ENCODE data around the gene ARV1. TPM values are rescaled to one million over a fixed set of nuclear protein-coding genes. Genes with fewer than 3 reads are reported as not detected.
A peak's percentile ranks its signal among the peaks of the same experiment; 100 is the strongest.

Gene ARV1
- polyA plus RNA-seq, 2 of the 4 experiments (the other 2 are of a cell fraction) = 31.2 to 50.0 TPM

DNA sequence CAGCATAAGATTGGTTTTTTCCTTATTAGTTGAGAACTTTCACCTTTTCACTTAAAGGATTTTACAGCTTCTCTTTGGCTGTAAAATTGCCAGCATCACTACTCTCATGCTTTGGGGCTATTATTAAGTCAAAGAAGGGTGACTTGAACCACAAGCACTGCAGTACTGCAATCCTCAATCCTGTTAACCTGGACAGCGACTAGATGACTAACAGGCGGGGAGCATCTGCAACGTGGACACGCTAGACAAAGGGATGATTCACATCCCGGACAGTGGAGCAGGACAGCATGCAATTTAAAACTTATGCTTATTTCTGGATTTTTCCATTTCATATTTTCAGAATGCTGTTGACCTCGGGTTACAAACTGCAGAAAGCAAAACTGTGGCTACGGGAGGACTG is 8.1 kb downstream of the ARV1 start:
- H3K4me1 ChIP-seq = peaks cover 12% of the 10 kb centered on the region
- ATAC-seq (peak; percentile 86 to 93), FAIRE-seq (no peak), DNase-seq (ENCODE audit: low read depth in 1 of 2, low spot score in 1 of 2) (peak; percentile 38)
- 34% methylated on average over 7 of the region's 7 CpGs for WGBS (ENCODE audit: missing lambda C conversion rate)
- H3K4me2 ChIP-seq = peak overlapping the region; percentile 48
- no peak overlapping the region for H3K4me3 ChIP-seq
- H3K9me3 ChIP-seq = no peaks in the 10 kb centered on the region
- H3K27ac ChIP-seq = peak overlapping the region in 1 of 2 experiments; percentile 50; a peak in 3 of 6 replicates
- no peak for TF ChIP-seq HEYL (CRISPR knock-in tag; IDR thresholded peaks at IDR 0.05)
- ChIA-PET POLR2A (no interaction called here), CTCF (no interaction called here)

DNA sequence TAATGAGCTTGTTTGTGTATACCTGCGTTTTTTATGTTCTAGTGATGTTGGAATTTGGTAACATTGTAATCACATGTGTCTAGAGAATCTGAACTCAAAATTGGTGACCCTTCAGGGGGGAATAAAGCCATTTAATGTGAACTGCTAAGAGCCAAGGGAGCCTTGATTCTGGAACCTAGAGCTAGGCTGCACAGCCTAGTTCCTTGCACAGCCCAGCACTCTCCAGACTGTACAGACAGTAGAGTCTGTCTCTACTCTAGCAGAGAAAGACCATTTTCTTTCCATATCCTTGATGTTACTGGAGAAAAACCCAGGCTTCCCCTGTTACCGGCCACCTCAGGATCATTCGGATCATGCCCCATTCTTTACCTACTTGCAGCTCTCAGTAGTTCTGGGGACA is 8.6 kb downstream of the ARV1 start:
- peak overlapping the region; percentile 48 for H3K4me2 ChIP-seq
- H3K27ac ChIP-seq = peak overlapping the region in 1 of 2 experiments; percentile 50; a peak in 3 of 6 replicates
- TF ChIP-seq FOXS1 (CRISPR knock-in tag; IDR thresholded peaks at IDR 0.05) (no peak), CBX2 (IDR thresholded peaks at IDR 0.05; ENCODE audit: borderline replicate concordance, low read depth) (no peak), RFX5 (IDR thresholded peaks at IDR 0.05) (no peak), RNF2 (IDR thresholded peaks at IDR 0.05; ENCODE audit: borderline replicate concordance, low read depth) (no peak), EP300 (IDR thresholded peaks at IDR 0.05) (no peak), ZNF302 (CRISPR knock-in tag; IDR thresholded peaks at IDR 0.05) (no peak), HDAC2 (IDR thresholded peaks at IDR 0.05) (no peak), JUN (IDR thresholded peaks at IDR 0.05) (no peak), CBX8 (IDR thresholded peaks at IDR 0.05) (no peak)
- TF ChIP-seq, protein P1, sequence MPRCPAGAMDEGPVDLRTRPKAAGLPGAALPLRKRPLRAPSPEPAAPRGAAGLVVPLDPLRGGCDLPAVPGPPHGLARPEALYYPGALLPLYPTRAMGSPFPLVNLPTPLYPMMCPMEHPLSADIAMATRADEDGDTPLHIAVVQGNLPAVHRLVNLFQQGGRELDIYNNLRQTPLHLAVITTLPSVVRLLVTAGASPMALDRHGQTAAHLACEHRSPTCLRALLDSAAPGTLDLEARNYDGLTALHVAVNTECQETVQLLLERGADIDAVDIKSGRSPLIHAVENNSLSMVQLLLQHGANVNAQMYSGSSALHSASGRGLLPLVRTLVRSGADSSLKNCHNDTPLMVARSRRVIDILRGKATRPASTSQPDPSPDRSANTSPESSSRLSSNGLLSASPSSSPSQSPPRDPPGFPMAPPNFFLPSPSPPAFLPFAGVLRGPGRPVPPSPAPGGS (IDR thresholded peaks at IDR 0.05) = no peak
- TF ChIP-seq, protein P2, sequence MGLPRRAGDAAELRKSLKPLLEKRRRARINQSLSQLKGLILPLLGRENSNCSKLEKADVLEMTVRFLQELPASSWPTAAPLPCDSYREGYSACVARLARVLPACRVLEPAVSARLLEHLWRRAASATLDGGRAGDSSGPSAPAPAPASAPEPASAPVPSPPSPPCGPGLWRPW (IDR thresholded peaks at IDR 0.05) = no peak
- TF ChIP-seq, protein P3, sequence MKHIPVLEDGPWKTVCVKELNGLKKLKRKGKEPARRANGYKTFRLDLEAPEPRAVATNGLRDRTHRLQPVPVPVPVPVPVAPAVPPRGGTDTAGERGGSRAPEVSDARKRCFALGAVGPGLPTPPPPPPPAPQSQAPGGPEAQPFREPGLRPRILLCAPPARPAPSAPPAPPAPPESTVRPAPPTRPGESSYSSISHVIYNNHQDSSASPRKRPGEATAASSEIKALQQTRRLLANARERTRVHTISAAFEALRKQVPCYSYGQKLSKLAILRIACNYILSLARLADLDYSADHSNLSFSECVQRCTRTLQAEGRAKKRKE (CRISPR knock-in tag; IDR thresholded peaks at IDR 0.05; ENCODE audit: low read depth) = no peak
- TF ChIP-seq, protein P4, sequence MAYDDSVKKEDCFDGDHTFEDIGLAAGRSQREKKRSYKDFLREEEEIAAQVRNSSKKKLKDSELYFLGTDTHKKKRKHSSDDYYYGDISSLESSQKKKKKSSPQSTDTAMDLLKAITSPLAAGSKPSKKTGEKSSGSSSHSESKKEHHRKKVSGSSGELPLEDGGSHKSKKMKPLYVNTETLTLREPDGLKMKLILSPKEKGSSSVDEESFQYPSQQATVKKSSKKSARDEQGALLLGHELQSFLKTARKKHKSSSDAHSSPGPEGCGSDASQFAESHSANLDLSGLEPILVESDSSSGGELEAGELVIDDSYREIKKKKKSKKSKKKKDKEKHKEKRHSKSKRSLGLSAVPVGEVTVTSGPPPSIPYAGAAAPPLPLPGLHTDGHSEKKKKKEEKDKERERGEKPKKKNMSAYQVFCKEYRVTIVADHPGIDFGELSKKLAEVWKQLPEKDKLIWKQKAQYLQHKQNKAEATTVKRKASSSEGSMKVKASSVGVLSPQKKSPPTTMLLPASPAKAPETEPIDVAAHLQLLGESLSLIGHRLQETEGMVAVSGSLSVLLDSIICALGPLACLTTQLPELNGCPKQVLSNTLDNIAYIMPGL (CRISPR knock-in tag; IDR thresholded peaks at IDR 0.05; ENCODE audit: borderline replicate concordance) = no peak
- FAIRE-seq (no peak), DNase-seq (ENCODE audit: low read depth in 1 of 2, low spot score in 1 of 2) (no peak), ATAC-seq (peak; percentile 43 to 60; a peak in 3 of 6 replicates)
- no peaks in the 10 kb centered on the region for H3K9me3 ChIP-seq
- H3K4me3 ChIP-seq = no peak overlapping the region
- ChIA-PET POLR2A (no interaction called here), CTCF (interaction anchor here (3.3 kb wide), 1 partner anchor 9 kb away, joined by 14 read pairs; the partner anchor contains the start of genes ARV1 and TTC13)
- WGBS (ENCODE audit: missing lambda C conversion rate) = 85% methylated on average over 3 of the region's 3 CpGs
- H3K4me1 ChIP-seq = peaks cover 12% of the 10 kb centered on the region

DNA sequence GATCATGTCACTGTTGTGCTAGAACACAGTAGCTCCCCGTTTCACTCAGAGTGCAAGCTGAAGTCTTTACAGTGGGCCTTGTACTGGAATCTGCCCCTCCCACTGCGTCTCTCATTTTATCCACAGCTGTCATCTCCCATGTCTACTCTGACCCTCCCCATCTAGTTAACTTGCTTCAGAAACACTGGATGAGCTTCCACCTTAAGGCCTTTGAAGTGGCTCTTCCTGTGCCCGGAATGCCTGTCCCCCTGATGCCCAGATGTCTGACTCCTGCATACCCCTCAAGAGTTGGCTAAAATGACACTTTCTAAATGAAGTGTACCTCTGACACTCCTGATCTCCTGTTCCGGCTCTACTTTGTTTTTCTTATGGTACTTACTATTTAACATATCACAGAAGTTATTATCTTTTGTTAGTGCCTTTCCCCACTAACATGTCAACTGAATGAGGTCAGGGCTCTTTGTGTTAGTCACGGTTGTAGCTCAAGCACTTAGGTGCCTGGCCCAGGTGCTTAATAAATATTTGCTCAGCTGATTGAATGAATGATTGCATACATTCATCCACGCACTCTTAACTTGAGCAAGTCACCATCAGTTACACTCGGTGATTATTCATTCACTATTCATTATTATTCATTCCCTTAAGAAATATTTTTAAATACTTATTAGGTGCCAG is 13.3 kb downstream of the ARV1 start:
- FAIRE-seq (no peak), ATAC-seq (no peak), DNase-seq (ENCODE audit: low read depth in 1 of 2, low spot score in 1 of 2) (no peak)
- POLR2A ChIA-PET = no interaction called here
- no peak overlapping the region for H3K4me2 ChIP-seq
- no peak overlapping the region for H3K4me3 ChIP-seq
- 83% methylated on average over 7 of the region's 7 CpGs for WGBS (ENCODE audit: missing lambda C conversion rate)
- no peaks in the 10 kb centered on the region for H3K9me3 ChIP-seq
- CTCF ChIA-PET = no interaction called here
- no peak overlapping the region for H3K27ac ChIP-seq
- peaks cover 5% of the 10 kb centered on the region for H3K4me1 ChIP-seq
- no peak for TF ChIP-seq NFE2L2 (conservative IDR thresholded peaks at IDR 0.05; ENCODE audit: low read length)
- TF ChIP-seq CHD2 (IDR thresholded peaks at IDR 0.05; ENCODE audit: low read length, partially characterized antibody) = no peak
- TF ChIP-seq, protein P5, sequence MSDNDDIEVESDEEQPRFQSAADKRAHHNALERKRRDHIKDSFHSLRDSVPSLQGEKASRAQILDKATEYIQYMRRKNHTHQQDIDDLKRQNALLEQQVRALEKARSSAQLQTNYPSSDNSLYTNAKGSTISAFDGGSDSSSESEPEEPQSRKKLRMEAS (IDR thresholded peaks at IDR 0.05) = no peak
- TF ChIP-seq RCOR1 (IDR thresholded peaks at IDR 0.05; ENCODE audit: low read depth, low read length) = no peak
- no peak for TF ChIP-seq BHLHE40 (IDR thresholded peaks at IDR 0.05; ENCODE audit: low read depth, low read length)
- TF ChIP-seq HOXB5 (CRISPR knock-in tag; IDR thresholded peaks at IDR 0.05) = no peak
- TF ChIP-seq TP53 (CRISPR knock-in tag; IDR thresholded peaks at IDR 0.05) = no peak
- no peak for TF ChIP-seq FOSL2 (IDR thresholded peaks at IDR 0.05)
- TF ChIP-seq FOSL2 (CRISPR knock-in tag; IDR thresholded peaks at IDR 0.05) = no peak
- no peak for TF ChIP-seq ZFP36 (IDR thresholded peaks at IDR 0.05; ENCODE audit: borderline replicate concordance, partially characterized antibody)
- TF ChIP-seq, protein P1 (IDR thresholded peaks at IDR 0.05) = no peak
- no peak for TF ChIP-seq EP300 (IDR thresholded peaks at IDR 0.05)
- TF ChIP-seq NPAS2 (CRISPR knock-in tag; IDR thresholded peaks at IDR 0.05; ENCODE audit: borderline replicate concordance) = no peak
- TF ChIP-seq MAZ (IDR thresholded peaks at IDR 0.05; ENCODE audit: borderline replicate concordance, low read depth, low read length) = no peak
- TF ChIP-seq, protein P6, sequence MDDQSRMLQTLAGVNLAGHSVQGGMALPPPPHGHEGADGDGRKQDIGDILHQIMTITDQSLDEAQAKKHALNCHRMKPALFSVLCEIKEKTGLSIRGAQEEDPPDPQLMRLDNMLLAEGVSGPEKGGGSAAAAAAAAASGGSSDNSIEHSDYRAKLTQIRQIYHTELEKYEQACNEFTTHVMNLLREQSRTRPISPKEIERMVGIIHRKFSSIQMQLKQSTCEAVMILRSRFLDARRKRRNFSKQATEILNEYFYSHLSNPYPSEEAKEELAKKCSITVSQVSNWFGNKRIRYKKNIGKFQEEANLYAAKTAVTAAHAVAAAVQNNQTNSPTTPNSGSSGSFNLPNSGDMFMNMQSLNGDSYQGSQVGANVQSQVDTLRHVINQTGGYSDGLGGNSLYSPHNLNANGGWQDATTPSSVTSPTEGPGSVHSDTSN (IDR thresholded peaks at IDR 0.05) = no peak
- TF ChIP-seq EHMT2 (IDR thresholded peaks at IDR 0.05; ENCODE audit: low read depth) = no peak

Data from A549 (cell line).